ENCODE results near the gene SHF. TPM values are rescaled to one million over a fixed set of nuclear protein-coding genes. Genes with fewer than 3 reads are reported as not detected.

Gene SHF
- total RNA-seq, 4 donors from 2014 or later = 5.8 to 20.6 (median 11.2) TPM

GRCh38 chr15:45130291-45131000, 57.3 kb downstream of the SHF start:
- Histone ChIP-seq H3K27ac (no peak overlapping the region), H3K4me3 (peak overlapping the region in 1 of 4 donors; percentile 36), H3K4me1 (peaks cover 0 to 21% (median 7%) of the 10 kb centered on the region in 4 donors), H3K9me3 (no peaks in the 10 kb centered on the region), H3K27me3 (peaks cover 0 to 22% of the 10 kb centered on the region in 2 donors), H3K36me3 (no peaks in the 10 kb centered on the region)
- TF ChIP-seq POLR2A (IDR thresholded peaks at IDR 0.05) = no peak
- TF ChIP-seq CTCF (IDR thresholded peaks at IDR 0.05) = no peak
- DNase-seq = peak in 1 of 3 donors; percentile 7

- Histone ChIP-seq H3K9me3 (no peaks in the 10 kb centered on the region), H3K27ac (no peak within 1 kb of the TSS), H3K27me3 (peaks cover 0 to 16% of the 10 kb centered on the region in 2 donors), H3K4me1 (peaks cover 0 to 13% (median 3%) of the 10 kb centered on the region in 4 donors), H3K36me3 (no peaks in the 10 kb centered on the region), H3K4me3 (peak within 1 kb of the TSS in 3 of 4 donors; percentile 12 to 36 (median 35))
- TF ChIP-seq POLR2A (IDR thresholded peaks at IDR 0.05) (no peak), CTCF (IDR thresholded peaks at IDR 0.05) (no peak)
- peak in 2 of 3 donors; percentile 59 to 74 for DNase-seq
These were observed 58.1 kb downstream of the SHF start, which contains the start of the genes DUOX1 and DUOXA1 for GRCh38 chr15:45129651-45130129. Gene DUOX1, plus strand, starts transcription at chr15:45129994. Its CDS starts 1,973 bp downstream, at chr15:45131967. Gene DUOXA1, minus strand, starts transcription at chr15:45129879. Its CDS starts 6,865 bp downstream, at chr15:45123014.

- Histone ChIP-seq H3K27me3 (peaks cover 0 to 18% of the 10 kb centered on the region in 2 donors), H3K36me3 (no peaks in the 10 kb centered on the region), H3K4me1 (peaks cover 0 to 13% (median 3%) of the 10 kb centered on the region in 4 donors), H3K9me3 (no peaks in the 10 kb centered on the region), H3K4me3 (peak overlapping the region in 2 of 4 donors; percentile 35 to 36), H3K27ac (no peak overlapping the region)
- DNase-seq = peak in 1 of 3 donors; percentile 41
- no peak for TF ChIP-seq CTCF (IDR thresholded peaks at IDR 0.05)
- no peak for TF ChIP-seq POLR2A (IDR thresholded peaks at IDR 0.05)
These were observed 58.7 kb downstream of the SHF start for GRCh38 chr15:45128971-45129639.

GRCh38 chr15:45126535-45127158, 61.1 kb downstream of the SHF start:
- peak in 2 of 3 donors; percentile 30 to 76 for DNase-seq

More at GRCh38 chr15:45126535-45127158, 61.1 kb downstream of the SHF start:
- Histone ChIP-seq H3K4me1 (peaks cover 0 to 13% (median 3%) of the 10 kb centered on the region in 4 donors), H3K27ac (no peak overlapping the region), H3K27me3 (peaks cover 0 to 18% of the 10 kb centered on the region in 2 donors), H3K9me3 (no peaks in the 10 kb centered on the region), H3K4me3 (no peak overlapping the region), H3K36me3 (no peaks in the 10 kb centered on the region)
- peak; percentile 24 to 73 (median 68) for TF ChIP-seq CTCF (IDR thresholded peaks at IDR 0.05)
- no peak for TF ChIP-seq POLR2A (IDR thresholded peaks at IDR 0.05)
